H1 (cell line): Measurements from ENCODE around the gene OR51G1.
"Not testable (repeated sequence)": the region's sequence is repeated elsewhere in the genome, so short reads cannot be mapped to it uniquely, and the experiment has no call there.

Experiments used
- GTF2F1 ChIP-seq: IDR thresholded peaks from 2 replicates; pipeline ENCODE4 v1.6.1; 2012; ENCODE audit warnings: low read depth, low read length, improper control_type of control experiment, borderline replicate concordance
- SUZ12 ChIP-seq: fragments of 200-600 bp; sonication (generic); IDR thresholded peaks from 2 replicates; pipeline ENCODE4 v1.6.1; 2012; ENCODE audit warnings: mild to moderate bottlenecking, inconsistent platforms, low read length, moderate library complexity, mixed read lengths

- TF ChIP-seq GTF2F1, SUZ12: not testable (repeated sequence)
Measured at GRCh38 chr11:4955613-4956012, 31.5 kb upstream of the OR51G1 start, which contains the start of gene OR51A2.
